ENCODE measurements around the gene PCSK4. TPM values are rescaled to one million over a fixed set of nuclear protein-coding genes. Genes with fewer than 3 reads are reported as not detected.

PCSK4 gene
- total and polyA plus RNA-seq, 10 of the 15 experiments (the other 5 are each of a cell fraction or from before 2014, with no cell fraction given): 0.27 to 0.99 (median 0.40) TPM; not detected in 3

DNA sequence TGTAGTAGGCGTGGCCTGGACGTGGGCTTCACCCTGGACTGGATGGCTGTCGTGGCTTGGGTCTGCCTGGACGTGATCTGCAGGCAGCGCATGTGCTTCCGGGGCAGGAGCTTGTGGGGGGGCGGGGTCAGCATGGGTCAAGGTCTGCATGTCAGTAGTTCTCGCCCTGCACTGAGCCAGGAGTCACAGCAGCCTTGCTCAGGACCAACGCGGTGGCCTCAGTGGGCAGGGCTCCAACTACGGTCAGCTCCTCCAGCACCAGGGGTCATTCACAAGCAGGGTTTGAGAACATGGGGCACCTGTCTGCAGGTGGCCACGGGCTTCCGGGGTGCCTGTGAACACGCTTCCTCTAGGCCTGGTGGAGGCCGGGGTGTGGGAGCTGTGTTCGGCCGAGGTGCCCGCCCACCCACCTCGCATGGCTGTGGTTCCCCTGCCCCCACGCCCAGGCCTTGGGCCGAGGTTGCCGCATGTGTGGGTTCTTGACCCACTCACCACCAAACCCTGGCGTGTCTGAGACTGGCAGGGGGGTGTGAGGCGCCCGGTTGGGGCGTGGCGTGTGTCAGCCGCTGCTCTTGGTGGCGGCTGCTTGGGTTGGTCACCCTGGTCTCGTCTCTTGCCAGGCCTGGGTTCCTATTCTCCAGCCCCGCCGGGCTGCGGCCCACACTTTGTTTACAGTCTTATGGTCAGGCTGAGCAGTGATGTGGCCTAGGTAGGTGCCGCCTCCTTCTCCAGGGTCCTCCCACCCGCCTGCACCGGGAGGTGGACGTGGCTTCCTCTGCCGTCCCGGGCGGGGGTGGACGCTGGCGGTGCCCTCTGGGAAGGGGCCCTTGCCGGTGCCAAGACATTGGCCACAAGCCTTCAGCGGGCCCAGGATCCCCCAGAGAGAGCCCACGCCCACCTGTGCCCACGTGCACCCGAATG, 56.8 kb downstream of the PCSK4 start:
- Histone ChIP-seq H2AFZ (ENCODE audit: control insufficient read depth, low read depth, low read length) (no peak overlapping the region), H3K27me3 (replicated peaks in 1 of 2; ENCODE audit: control insufficient read depth in 2 of 2, insufficient read depth in 2 of 2, low read length in 1 of 2) (no peaks in the 10 kb centered on the region), H4K20me1 (ENCODE audit: control insufficient read depth, insufficient read depth) (no peaks in the 10 kb centered on the region), H3K79me2 (ENCODE audit: control insufficient read depth, insufficient read depth, low read length) (peaks cover 3% of the 10 kb centered on the region), H3K4me2 (ENCODE audit: control insufficient read depth, insufficient read depth) (no peak overlapping the region), H3K4me1 (ENCODE audit: control insufficient read depth, insufficient read depth, low read length) (no peaks in the 10 kb centered on the region), H3K9me3 (replicated peaks; ENCODE audit: control insufficient read depth, insufficient read depth, low read length) (no peaks in the 10 kb centered on the region), H3K27ac (ENCODE audit: control insufficient read depth, insufficient read depth) (no peak overlapping the region), H3K4me3 (no peak overlapping the region), H3K9ac (ENCODE audit: control insufficient read depth, insufficient read depth, low read length) (no peak overlapping the region), H3K36me3 (ENCODE audit: control insufficient read depth in 2 of 2, insufficient read depth in 2 of 2, low read length in 1 of 2) (peaks cover 8 to 39% of the 10 kb centered on the region in 2 experiments)
- ATAC-seq (no peak), FAIRE-seq (no peak), DNase-seq (ENCODE audit: low read depth, low spot score) (no peak)
- ChIA-PET CTCF (no interaction called here), SMC1A (ENCODE audit: uncharacterized antibody, unreplicated experiment) (no interaction called here), POLR2A (no interaction called here), RAD21 (ENCODE audit: unreplicated experiment) (no interaction called here)
- 90% methylated on average over 38 of the region's 47 CpGs for WGBS (ENCODE audit: insufficient coverage, insufficient replicate concordance, low lambda C conversion rate, missing lambda C conversion rate)
- in situ Hi-C loops (cut with MboI): no loop called here
- intact Hi-C loops (cut with micrococcal nuclease; ENCODE audit: unreplicated experiment): no loop called here
- BruUV-seq (replicated peaks): no TSS peak
- TF ChIP-seq POLR2A (IDR thresholded peaks at IDR 0.05; ENCODE audit: low read depth, low read length): peak; percentile 56
- TF ChIP-seq USF1 (IDR thresholded peaks at IDR 0.05; ENCODE audit: borderline replicate concordance, extremely low read length, insufficient read depth, low read depth, low read length): no peak

GRCh38 chr19:1432507-1432887, 57.7 kb downstream of the PCSK4 start:
- no peaks in the 10 kb centered on the region for H3K27me3 ChIP-seq (replicated peaks in 1 of 2; ENCODE audit: control insufficient read depth in 2 of 2, insufficient read depth in 2 of 2, low read length in 1 of 2)
- no peaks in the 10 kb centered on the region for H3K4me1 ChIP-seq (ENCODE audit: control insufficient read depth, insufficient read depth, low read length)
- RAD21 ChIA-PET (ENCODE audit: unreplicated experiment): no interaction called here
- CTCF ChIA-PET: no interaction called here
- TF ChIP-seq, protein P1, sequence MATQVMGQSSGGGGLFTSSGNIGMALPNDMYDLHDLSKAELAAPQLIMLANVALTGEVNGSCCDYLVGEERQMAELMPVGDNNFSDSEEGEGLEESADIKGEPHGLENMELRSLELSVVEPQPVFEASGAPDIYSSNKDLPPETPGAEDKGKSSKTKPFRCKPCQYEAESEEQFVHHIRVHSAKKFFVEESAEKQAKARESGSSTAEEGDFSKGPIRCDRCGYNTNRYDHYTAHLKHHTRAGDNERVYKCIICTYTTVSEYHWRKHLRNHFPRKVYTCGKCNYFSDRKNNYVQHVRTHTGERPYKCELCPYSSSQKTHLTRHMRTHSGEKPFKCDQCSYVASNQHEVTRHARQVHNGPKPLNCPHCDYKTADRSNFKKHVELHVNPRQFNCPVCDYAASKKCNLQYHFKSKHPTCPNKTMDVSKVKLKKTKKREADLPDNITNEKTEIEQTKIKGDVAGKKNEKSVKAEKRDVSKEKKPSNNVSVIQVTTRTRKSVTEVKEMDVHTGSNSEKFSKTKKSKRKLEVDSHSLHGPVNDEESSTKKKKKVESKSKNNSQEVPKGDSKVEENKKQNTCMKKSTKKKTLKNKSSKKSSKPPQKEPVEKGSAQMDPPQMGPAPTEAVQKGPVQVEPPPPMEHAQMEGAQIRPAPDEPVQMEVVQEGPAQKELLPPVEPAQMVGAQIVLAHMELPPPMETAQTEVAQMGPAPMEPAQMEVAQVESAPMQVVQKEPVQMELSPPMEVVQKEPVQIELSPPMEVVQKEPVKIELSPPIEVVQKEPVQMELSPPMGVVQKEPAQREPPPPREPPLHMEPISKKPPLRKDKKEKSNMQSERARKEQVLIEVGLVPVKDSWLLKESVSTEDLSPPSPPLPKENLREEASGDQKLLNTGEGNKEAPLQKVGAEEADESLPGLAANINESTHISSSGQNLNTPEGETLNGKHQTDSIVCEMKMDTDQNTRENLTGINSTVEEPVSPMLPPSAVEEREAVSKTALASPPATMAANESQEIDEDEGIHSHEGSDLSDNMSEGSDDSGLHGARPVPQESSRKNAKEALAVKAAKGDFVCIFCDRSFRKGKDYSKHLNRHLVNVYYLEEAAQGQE (IDR thresholded peaks at IDR 0.05; ENCODE audit: low read depth, low read length): no peak
- no peak for TF ChIP-seq HCFC1 (IDR thresholded peaks at IDR 0.05; ENCODE audit: low read length)
- TF ChIP-seq POLR2A (IDR thresholded peaks at IDR 0.05; ENCODE audit: low read depth, low read length): 0 out of 2 replicates have a peak, but pooled peaks have one; percentile 2
- TF ChIP-seq SRF (IDR thresholded peaks at IDR 0.05; ENCODE audit: low read depth in 2 of 2, low read length in 2 of 2): no peak
- no peak for TF ChIP-seq E4F1 (IDR thresholded peaks at IDR 0.05; ENCODE audit: borderline replicate concordance, partially characterized antibody)
- TF ChIP-seq JUND (IDR thresholded peaks at IDR 0.05; ENCODE audit: low read depth, low read length): no peak
- no peak for TF ChIP-seq TARDBP (IDR thresholded peaks at IDR 0.05; ENCODE audit: borderline replicate concordance)
- peaks cover 12 to 39% of the 10 kb centered on the region in 2 experiments for H3K36me3 ChIP-seq (ENCODE audit: control insufficient read depth in 2 of 2, insufficient read depth in 2 of 2, low read length in 1 of 2)
- no peak overlapping the region for H3K27ac ChIP-seq (ENCODE audit: control insufficient read depth, insufficient read depth)
- H3K4me2 ChIP-seq (ENCODE audit: control insufficient read depth, insufficient read depth): no peak overlapping the region
- H3K9me3 ChIP-seq (replicated peaks; ENCODE audit: control insufficient read depth, insufficient read depth, low read length): no peaks in the 10 kb centered on the region
- DNase-seq (ENCODE audit: low read depth, low spot score) (no peak), ATAC-seq (no peak), FAIRE-seq (no peak)
- H2AFZ ChIP-seq (ENCODE audit: control insufficient read depth, low read depth, low read length): no peak overlapping the region
- H3K4me3 ChIP-seq: no peak overlapping the region
- no peaks in the 10 kb centered on the region for H3K79me2 ChIP-seq (ENCODE audit: control insufficient read depth, insufficient read depth, low read length)
- no TSS peak for BruUV-seq (replicated peaks)
- H4K20me1 ChIP-seq (ENCODE audit: control insufficient read depth, insufficient read depth): no peaks in the 10 kb centered on the region
- SMC1A ChIA-PET (ENCODE audit: uncharacterized antibody, unreplicated experiment): no interaction called here
- H3K9ac ChIP-seq (ENCODE audit: control insufficient read depth, insufficient read depth, low read length): no peak overlapping the region
- in situ Hi-C loops (cut with MboI): no loop called here
- POLR2A ChIA-PET: no interaction called here
- intact Hi-C loops (cut with micrococcal nuclease; ENCODE audit: unreplicated experiment): no loop called here
- 97% methylated on average over 16 of the region's 16 CpGs for WGBS (ENCODE audit: insufficient coverage, insufficient replicate concordance, low lambda C conversion rate, missing lambda C conversion rate)

Measured in GM12878 (cell line).